Measurements from ENCODE around the gene CCDC32. TPM values are rescaled to one million over a fixed set of nuclear protein-coding genes. Genes with fewer than 3 reads are reported as not detected.

The CCDC32 gene
- total and polyA plus RNA-seq, 2 of the 8 experiments (the other 6 are each of a cell fraction or from before 2014, with no cell fraction given), result 8.9 to 12.1 TPM

GRCh38 chr15:40511472-40512133 lies 53.2 kb downstream of the CCDC32 start (continued):
- TF ChIP-seq CHD2 (IDR thresholded peaks at IDR 0.05; ENCODE audit: low read length), result no peak
- no peak for TF ChIP-seq RAD21 (IDR thresholded peaks at IDR 0.05 in 1 of 2, conservative IDR thresholded peaks at IDR 0.05 in 1 of 2; ENCODE audit: low read depth in 2 of 2, low read length in 2 of 2)
- TF ChIP-seq POLR2A (IDR thresholded peaks at IDR 0.05; ENCODE audit: control extremely low read depth in 1 of 2, low read depth in 2 of 2, low read length in 2 of 2), result peak; percentile 35 to 78
- TF ChIP-seq RXRA (IDR thresholded peaks at IDR 0.05; ENCODE audit: insufficient read depth, low read depth, low read length), result no peak
